Bronchial epithelial cell (primary cell): ENCODE results near the gene B3GALT2. TPM values are rescaled to one million over a fixed set of nuclear protein-coding genes. Genes with fewer than 3 reads are reported as not detected.
"Not testable (repeated sequence)": the region's sequence is repeated elsewhere in the genome, so short reads cannot be mapped to it uniquely, and the experiment has no call there.

Source experiments
- DNase-seq: peaks from one replicate; pipeline ENCODE4 v3.0.0-alpha.2; 2010; ENCODE audit warnings: low read depth
- FAIRE-seq: peaks from 2 replicates; lab custom pipeline; 2011; peaks lifted over from hg19 to GRCh38; lab: Jason Lieb, UNC
- H3K27me3 ChIP-seq: 2 replicates; pipeline ENCODE4 v1.5.1; 2011; ENCODE audit warnings: low read length; ENCODE audit not compliant: control insufficient read depth, insufficient read depth
- H3K36me3 ChIP-seq: 2 replicates; pipeline ENCODE4 v1.5.1; 2011; ENCODE audit warnings: low read length; ENCODE audit not compliant: control insufficient read depth, insufficient read depth
- H3K4me3 ChIP-seq: 2 replicates; pipeline ENCODE4 v1.5.1; 2011; ENCODE audit warnings: mild to moderate bottlenecking, low read depth, low read length, control low read depth
- total RNA-seq: library from RNA; depleted of rRNA; stranded (reverse); fragments of >200 nt; gene quantifications from 2 replicates; pipeline ENCODE4 v1.2.1, GENCODE V29; 2014
- TF ChIP-seq, protein P1 (sequence below): IDR thresholded peaks from 2 replicates; pipeline ENCODE4 v1.5.1; 2011; ENCODE audit warnings: mild to moderate bottlenecking, moderate library complexity, low read length, control low read depth, inconsistent platforms; ENCODE audit not compliant: insufficient read depth, severe bottlenecking

The B3GALT2 gene, protein sequence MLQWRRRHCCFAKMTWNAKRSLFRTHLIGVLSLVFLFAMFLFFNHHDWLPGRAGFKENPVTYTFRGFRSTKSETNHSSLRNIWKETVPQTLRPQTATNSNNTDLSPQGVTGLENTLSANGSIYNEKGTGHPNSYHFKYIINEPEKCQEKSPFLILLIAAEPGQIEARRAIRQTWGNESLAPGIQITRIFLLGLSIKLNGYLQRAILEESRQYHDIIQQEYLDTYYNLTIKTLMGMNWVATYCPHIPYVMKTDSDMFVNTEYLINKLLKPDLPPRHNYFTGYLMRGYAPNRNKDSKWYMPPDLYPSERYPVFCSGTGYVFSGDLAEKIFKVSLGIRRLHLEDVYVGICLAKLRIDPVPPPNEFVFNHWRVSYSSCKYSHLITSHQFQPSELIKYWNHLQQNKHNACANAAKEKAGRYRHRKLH
- total RNA-seq = not detected in 2 replicates

DNA sequence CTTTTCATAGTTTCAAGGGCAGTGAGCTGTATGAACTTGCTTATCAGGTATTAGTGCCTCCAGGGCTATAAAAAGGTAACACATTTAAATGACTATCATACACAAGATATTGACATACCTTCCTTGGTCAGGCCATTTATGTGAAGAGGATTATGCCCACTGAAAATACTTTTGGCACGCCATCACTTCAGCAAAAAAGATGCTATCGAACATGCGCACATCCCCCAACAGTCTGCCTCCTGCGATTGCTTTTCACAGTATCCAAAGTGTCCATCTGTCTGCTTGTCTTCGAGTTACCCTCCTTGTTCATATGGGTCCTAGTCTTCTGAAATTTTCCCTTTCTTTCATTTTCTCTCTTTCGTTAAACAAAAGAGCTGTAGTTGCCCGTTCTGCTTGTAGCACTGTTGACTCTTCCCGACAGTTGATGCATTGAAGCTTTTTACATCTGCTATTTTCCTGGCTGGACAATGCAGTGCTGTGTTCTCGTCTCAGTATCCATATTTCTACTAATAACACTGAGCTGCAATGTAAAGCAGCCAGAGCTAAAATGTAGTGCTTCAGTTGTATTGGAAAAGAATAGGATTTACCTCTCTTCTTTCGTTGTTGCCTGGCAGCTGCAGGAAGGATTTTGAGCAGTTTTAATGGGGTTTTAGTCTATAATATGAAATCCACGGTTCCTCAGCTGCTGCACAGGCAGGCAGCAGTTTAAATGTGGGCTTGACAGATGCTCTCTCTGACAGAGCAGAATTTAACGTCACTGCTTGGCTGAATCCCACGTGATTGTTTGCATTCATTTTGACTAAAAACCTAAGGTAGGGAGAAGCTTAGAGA is at the start of gene B3GALT2:
B3GALT2 (minus strand) TSS at position 713 of the 831 bp plus-strand sequence. CDS start 5,051 bp downstream, outside the sequence.
- Histone ChIP-seq H3K4me3 (no peak within 1 kb of the TSS), H3K27me3 (no peaks in the 10 kb centered on the region), H3K36me3 (no peaks in the 10 kb centered on the region)
- FAIRE-seq = no peak
- TF ChIP-seq, protein P1, sequence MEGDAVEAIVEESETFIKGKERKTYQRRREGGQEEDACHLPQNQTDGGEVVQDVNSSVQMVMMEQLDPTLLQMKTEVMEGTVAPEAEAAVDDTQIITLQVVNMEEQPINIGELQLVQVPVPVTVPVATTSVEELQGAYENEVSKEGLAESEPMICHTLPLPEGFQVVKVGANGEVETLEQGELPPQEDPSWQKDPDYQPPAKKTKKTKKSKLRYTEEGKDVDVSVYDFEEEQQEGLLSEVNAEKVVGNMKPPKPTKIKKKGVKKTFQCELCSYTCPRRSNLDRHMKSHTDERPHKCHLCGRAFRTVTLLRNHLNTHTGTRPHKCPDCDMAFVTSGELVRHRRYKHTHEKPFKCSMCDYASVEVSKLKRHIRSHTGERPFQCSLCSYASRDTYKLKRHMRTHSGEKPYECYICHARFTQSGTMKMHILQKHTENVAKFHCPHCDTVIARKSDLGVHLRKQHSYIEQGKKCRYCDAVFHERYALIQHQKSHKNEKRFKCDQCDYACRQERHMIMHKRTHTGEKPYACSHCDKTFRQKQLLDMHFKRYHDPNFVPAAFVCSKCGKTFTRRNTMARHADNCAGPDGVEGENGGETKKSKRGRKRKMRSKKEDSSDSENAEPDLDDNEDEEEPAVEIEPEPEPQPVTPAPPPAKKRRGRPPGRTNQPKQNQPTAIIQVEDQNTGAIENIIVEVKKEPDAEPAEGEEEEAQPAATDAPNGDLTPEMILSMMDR = no peak
- peak; percentile 66 for DNase-seq

DNA sequence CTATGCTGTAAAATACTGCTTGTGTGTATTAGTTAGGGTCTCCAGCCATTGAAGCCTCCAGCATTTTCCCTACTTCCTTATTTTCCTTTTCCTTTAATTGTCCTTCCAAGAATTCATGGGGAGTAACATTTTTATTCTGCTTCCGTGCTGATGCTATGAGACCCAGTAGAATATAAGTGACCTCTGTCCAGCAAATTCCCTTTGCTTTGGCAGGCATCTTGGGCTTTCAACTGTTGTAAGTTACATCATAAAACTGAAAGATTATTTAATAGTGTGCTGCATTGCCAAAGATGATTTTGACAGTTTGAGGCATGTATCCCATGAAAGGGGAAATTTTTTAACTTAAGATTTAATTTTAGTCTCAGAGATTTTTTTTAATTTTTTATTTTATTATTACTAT is 48.1 kb upstream of the B3GALT2 start:
- H3K36me3 ChIP-seq = peaks cover 4% of the 10 kb centered on the region
- FAIRE-seq (no peak), DNase-seq (no peak)
- H3K4me3 ChIP-seq = no peak overlapping the region
- TF ChIP-seq, protein P1 = no peak
- no peaks in the 10 kb centered on the region for H3K27me3 ChIP-seq

DNA sequence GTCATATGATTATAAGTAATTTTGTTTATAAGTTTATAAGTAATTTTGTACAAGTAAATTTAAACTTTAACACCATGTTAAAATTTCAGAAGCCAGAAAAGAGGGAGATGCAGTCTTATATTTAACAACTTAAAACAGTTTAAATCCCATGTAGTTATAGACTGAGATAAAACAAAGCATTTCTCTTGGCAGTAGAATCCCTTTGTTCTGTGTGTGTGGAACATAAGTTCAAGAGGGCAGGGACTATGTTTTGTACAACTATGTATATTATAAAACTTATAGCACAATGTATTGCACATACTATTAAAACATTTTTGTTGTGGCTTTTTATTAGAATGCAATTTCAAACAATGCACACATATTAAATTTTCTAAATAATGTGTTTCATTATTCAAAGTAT is 44.7 kb upstream of the B3GALT2 start:
- not testable (repeated sequence) for H3K4me3 ChIP-seq, FAIRE-seq, DNase-seq, H3K27me3 ChIP-seq, H3K36me3 ChIP-seq

DNA sequence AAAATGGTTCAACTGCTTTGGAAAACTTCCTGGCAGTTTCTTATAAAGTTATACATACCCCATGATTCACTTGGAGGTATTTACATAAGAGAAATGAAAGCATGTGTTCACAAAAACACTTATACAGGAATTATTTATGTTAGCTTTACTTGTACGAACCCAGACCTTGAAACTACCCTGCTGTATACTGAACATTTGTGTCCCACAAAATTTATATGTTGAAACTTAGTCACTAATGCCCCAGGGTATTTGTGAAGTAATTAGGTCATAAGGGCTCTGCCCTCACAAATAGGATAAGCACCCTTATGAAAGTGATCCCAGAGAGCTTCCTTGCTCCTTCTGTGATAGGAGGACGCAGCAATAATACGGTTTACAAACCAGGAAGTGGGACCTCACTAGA is 42.7 kb upstream of the B3GALT2 start:
- Histone ChIP-seq H3K36me3 (no peaks in the 10 kb centered on the region), H3K27me3 (no peaks in the 10 kb centered on the region), H3K4me3 (no peak overlapping the region)
- FAIRE-seq = no peak
- DNase-seq = peak; percentile 79
- TF ChIP-seq, protein P1 = no peak

DNA sequence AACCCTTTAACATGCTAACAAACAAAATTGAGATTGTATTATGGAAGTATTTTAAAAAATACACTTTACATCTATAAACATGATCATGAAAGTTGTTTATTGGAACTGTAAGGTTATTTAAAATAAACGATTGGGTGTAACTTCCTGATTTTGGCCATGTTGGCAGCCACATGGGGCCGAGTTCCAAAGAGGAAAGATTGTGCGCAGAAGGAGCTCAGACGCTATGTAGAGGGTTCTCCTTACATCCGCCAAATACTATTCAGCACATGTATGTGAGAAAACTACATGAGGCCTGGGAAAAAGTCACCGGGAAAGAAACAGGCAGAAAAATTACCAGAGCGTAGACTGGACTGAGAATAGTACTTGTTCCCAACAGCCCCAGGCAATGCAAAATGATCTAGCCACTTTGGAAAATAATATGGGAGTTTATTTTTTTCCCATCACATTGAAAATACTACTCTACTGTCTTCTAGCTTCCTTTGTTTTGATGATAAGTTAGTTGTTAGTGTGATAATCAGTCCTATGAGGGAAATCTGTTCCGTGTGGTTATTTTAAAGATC is 35.7 kb upstream of the B3GALT2 start:
- TF ChIP-seq, protein P1 = no peak
- Histone ChIP-seq H3K27me3 (no peaks in the 10 kb centered on the region), H3K36me3 (no peaks in the 10 kb centered on the region), H3K4me3 (no peak overlapping the region)
- FAIRE-seq (no peak), DNase-seq (no peak)

DNA sequence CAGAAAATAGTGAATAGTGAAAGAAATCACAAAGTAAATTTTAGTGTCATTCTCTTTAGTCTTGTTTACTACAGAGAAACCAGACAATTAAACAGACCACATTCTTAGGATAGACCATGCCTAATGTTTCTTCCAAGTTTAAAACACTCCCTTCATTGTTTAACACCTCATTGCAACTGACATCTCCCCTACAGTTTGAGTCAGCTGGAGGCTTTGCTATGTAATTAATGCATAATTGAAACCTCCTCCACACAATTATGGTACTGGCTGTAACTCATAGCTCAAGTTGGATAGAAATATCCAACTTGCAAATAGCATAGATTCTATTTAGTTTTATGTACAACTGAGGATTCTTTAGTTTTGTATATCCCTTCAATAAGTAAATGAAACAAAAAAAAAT is 35.2 kb upstream of the B3GALT2 start:
- TF ChIP-seq, protein P1 = no peak

More for the DNA sequence above, 35.2 kb upstream of the B3GALT2 start:
- FAIRE-seq (no peak), DNase-seq (no peak)
- Histone ChIP-seq H3K27me3 (no peaks in the 10 kb centered on the region), H3K4me3 (no peak overlapping the region), H3K36me3 (no peaks in the 10 kb centered on the region)
